HG03095 (cell line): ENCODE results near the gene CRYBB2.
"Not testable (repeated sequence)": the region's sequence is repeated elsewhere in the genome, so short reads cannot be mapped to it uniquely, and the experiment has no call there.

ENCODE experiments used
- ATAC-seq: cut with Tn5 transposase; IDR thresholded peaks from one replicate; pipeline ENCODE4 v1.9.1; 2021; ENCODE audit warnings: moderate library complexity; ENCODE audit not compliant: unreplicated experiment

CRYBB2 gene

GRCh38 chr22:25219211-25219689 is at the start of gene CRYBB2:
Gene CRYBB2 (plus strand): TSS chr22:25219639. CDS start chr22:25221430, 1,791 bp downstream.
- no peak for ATAC-seq

GRCh38 chr22:25170426-25170980 is 48.9 kb upstream of the CRYBB2 start:
- no peak for ATAC-seq

- ATAC-seq, result no peak
Observed at GRCh38 chr22:25172153-25172552, 47.3 kb upstream of the CRYBB2 start.

GRCh38 chr22:25174156-25174887 is 45.1 kb upstream of the CRYBB2 start:
- ATAC-seq, result no peak

GRCh38 chr22:25174888-25175411 is 44.5 kb upstream of the CRYBB2 start:
- ATAC-seq, result no peak

GRCh38 chr22:25176175-25176574 is 43.3 kb upstream of the CRYBB2 start:
- no peak for ATAC-seq

GRCh38 chr22:25176799-25177198 is 42.6 kb upstream of the CRYBB2 start:
- no peak for ATAC-seq

GRCh38 chr22:25177226-25177625 is 42.2 kb upstream of the CRYBB2 start:
- no peak for ATAC-seq

GRCh38 chr22:25177895-25178294 is 41.5 kb upstream of the CRYBB2 start:
- no peak for ATAC-seq

- not testable (repeated sequence) for ATAC-seq
Observed at GRCh38 chr22:25178348-25178747, 41.1 kb upstream of the CRYBB2 start.

- not testable (repeated sequence) for ATAC-seq
Observed at GRCh38 chr22:25178869-25179631, 40.4 kb upstream of the CRYBB2 start.

- no peak for ATAC-seq
Observed at GRCh38 chr22:25182131-25183110, 37.0 kb upstream of the CRYBB2 start.

- no peak for ATAC-seq
Observed at GRCh38 chr22:25183949-25184619, 35.4 kb upstream of the CRYBB2 start.

GRCh38 chr22:25186140-25186539 is 33.3 kb upstream of the CRYBB2 start:
- no peak for ATAC-seq

- no peak for ATAC-seq
Observed at GRCh38 chr22:25187469-25187868, 32.0 kb upstream of the CRYBB2 start.

- no peak for ATAC-seq
Observed at GRCh38 chr22:25192406-25192805, 27.0 kb upstream of the CRYBB2 start.

GRCh38 chr22:25193130-25193529 is 26.3 kb upstream of the CRYBB2 start:
- no peak for ATAC-seq

- ATAC-seq, result no peak
Observed at GRCh38 chr22:25193548-25193947, 25.9 kb upstream of the CRYBB2 start.

- no peak for ATAC-seq
Observed at GRCh38 chr22:25196326-25196725, 23.1 kb upstream of the CRYBB2 start.

- no peak for ATAC-seq
Observed at GRCh38 chr22:25197340-25197739, 22.1 kb upstream of the CRYBB2 start.
